ENCODE measurements around the gene PNKP. TPM values are rescaled to one million over a fixed set of nuclear protein-coding genes. Genes with fewer than 3 reads are reported as not detected.

Gene PNKP
- total RNA-seq, 1 experiment from 2014 or later = 130 TPM

GRCh38 chr19:49872245-49873128 lies 5.1 kb upstream of the PNKP start:
- BruUV-seq (replicated peaks) = no TSS peak

DNA sequence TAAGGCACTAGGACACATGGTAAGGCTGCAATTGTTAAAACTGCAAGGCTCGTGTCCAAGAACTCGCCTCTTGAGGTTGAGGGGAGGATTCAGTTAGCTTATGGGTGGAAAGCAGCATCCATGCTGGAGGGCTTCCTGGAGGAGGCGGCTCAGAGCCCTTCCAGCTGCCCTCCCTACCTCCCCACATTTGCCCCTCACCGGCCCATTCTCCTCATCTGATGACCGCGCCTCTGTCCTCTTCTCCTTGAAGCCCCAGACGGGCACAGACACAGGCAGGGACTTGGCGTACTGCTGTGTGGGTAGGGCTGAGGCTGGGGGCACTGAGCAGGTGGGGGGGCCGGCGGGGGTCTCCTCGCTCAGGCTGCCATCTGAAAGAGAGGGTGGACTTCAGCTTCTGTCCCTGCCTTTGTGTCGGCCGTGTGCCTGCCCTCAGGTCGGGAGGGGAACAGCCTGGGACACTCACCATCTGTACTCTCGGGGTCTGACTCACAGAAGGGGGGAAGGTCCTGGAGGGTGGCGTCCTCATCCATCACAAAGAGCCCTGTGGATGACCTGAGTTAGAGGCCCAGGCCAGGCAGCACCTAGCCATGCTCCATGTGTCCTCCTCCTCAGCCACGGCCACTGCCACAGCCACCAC lies 4.1 kb upstream of the PNKP start:
- POLR2A ChIA-PET (ENCODE audit: low non-redundant PET) = no interaction called here
- no TSS peak for BruUV-seq (replicated peaks)
- Histone ChIP-seq H3K36me3 (ENCODE audit: insufficient read depth, low read length, poor library complexity, severe bottlenecking) (peaks cover 7% of the 10 kb centered on the region), H3K9me3 (ENCODE audit: low read depth, low read length, poor library complexity, severe bottlenecking) (no peaks in the 10 kb centered on the region), H3K4me1 (ENCODE audit: insufficient read depth, low read length, poor library complexity, severe bottlenecking) (peaks cover 24% of the 10 kb centered on the region), H3K27me3 (replicated peaks; ENCODE audit: insufficient read depth, low read depth, low read length, poor library complexity) (no peaks in the 10 kb centered on the region), H3K4me3 (ENCODE audit: low read depth, low read length, poor library complexity, severe bottlenecking) (no peak overlapping the region), H3K27ac (ENCODE audit: low read depth, low read length, poor library complexity, severe bottlenecking) (no peak overlapping the region)
- CTCF ChIA-PET = interaction anchor here (0.6 kb wide), 1 partner anchor 13 kb away, joined by 6 read pairs; no protein-coding TSS in a partner anchor
- intact Hi-C loops (cut with micrococcal nuclease; ENCODE audit: unreplicated experiment) = loop anchor here (10.0 kb wide), 1 partner anchor 377 kb away; the partner anchor contains the start of gene RPS11
- DNase-seq (ENCODE audit: low spot score) = no peak
- TF ChIP-seq, protein P1, sequence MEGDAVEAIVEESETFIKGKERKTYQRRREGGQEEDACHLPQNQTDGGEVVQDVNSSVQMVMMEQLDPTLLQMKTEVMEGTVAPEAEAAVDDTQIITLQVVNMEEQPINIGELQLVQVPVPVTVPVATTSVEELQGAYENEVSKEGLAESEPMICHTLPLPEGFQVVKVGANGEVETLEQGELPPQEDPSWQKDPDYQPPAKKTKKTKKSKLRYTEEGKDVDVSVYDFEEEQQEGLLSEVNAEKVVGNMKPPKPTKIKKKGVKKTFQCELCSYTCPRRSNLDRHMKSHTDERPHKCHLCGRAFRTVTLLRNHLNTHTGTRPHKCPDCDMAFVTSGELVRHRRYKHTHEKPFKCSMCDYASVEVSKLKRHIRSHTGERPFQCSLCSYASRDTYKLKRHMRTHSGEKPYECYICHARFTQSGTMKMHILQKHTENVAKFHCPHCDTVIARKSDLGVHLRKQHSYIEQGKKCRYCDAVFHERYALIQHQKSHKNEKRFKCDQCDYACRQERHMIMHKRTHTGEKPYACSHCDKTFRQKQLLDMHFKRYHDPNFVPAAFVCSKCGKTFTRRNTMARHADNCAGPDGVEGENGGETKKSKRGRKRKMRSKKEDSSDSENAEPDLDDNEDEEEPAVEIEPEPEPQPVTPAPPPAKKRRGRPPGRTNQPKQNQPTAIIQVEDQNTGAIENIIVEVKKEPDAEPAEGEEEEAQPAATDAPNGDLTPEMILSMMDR (conservative IDR thresholded peaks at IDR 0.05; ENCODE audit: low read depth, low read length) = no peak
- no peak for TF ChIP-seq EZH2 (IDR thresholded peaks at IDR 0.05; ENCODE audit: borderline replicate concordance, low read depth, low read length, poor library complexity, severe bottlenecking)

More at GRCh38 chr19:49872245-49873128, 5.1 kb upstream of the PNKP start:
- Histone ChIP-seq H3K4me3 (ENCODE audit: low read depth, low read length, poor library complexity, severe bottlenecking) (no peak overlapping the region), H3K36me3 (ENCODE audit: insufficient read depth, low read length, poor library complexity, severe bottlenecking) (peaks cover 7% of the 10 kb centered on the region), H3K27me3 (replicated peaks; ENCODE audit: insufficient read depth, low read depth, low read length, poor library complexity) (no peaks in the 10 kb centered on the region), H3K4me1 (ENCODE audit: insufficient read depth, low read length, poor library complexity, severe bottlenecking) (peaks cover 21% of the 10 kb centered on the region), H3K9me3 (ENCODE audit: low read depth, low read length, poor library complexity, severe bottlenecking) (no peaks in the 10 kb centered on the region), H3K27ac (ENCODE audit: low read depth, low read length, poor library complexity, severe bottlenecking) (no peak overlapping the region)
- no peak for DNase-seq (ENCODE audit: low spot score)
- POLR2A ChIA-PET (ENCODE audit: low non-redundant PET) = no interaction called here
- intact Hi-C loops (cut with micrococcal nuclease; ENCODE audit: unreplicated experiment) = loop anchor here (10.0 kb wide), 1 partner anchor 378 kb away; the partner anchor contains the start of gene RPS11
- CTCF ChIA-PET = no interaction called here
- TF ChIP-seq EZH2 (IDR thresholded peaks at IDR 0.05; ENCODE audit: borderline replicate concordance, low read depth, low read length, poor library complexity, severe bottlenecking) = no peak

- ChIA-PET CTCF (no interaction called here), POLR2A (ENCODE audit: low non-redundant PET) (no interaction called here)
- DNase-seq (ENCODE audit: low spot score) = no peak
- H3K27me3 ChIP-seq (replicated peaks; ENCODE audit: insufficient read depth, low read depth, low read length, poor library complexity) = no peaks in the 10 kb centered on the region
- peak overlapping the region; percentile 52 for H3K4me3 ChIP-seq (ENCODE audit: low read depth, low read length, poor library complexity, severe bottlenecking)
- intact Hi-C loops (cut with micrococcal nuclease; ENCODE audit: unreplicated experiment) = loop anchor here (10.0 kb wide), 1 partner anchor 376 kb away; the partner anchor contains the start of gene RPS11
- TF ChIP-seq, protein P1 (conservative IDR thresholded peaks at IDR 0.05; ENCODE audit: low read depth, low read length) = no peak
- no peak for TF ChIP-seq EZH2 (IDR thresholded peaks at IDR 0.05; ENCODE audit: borderline replicate concordance, low read depth, low read length, poor library complexity, severe bottlenecking)
- H3K9me3 ChIP-seq (ENCODE audit: low read depth, low read length, poor library complexity, severe bottlenecking) = no peaks in the 10 kb centered on the region
- H3K4me1 ChIP-seq (ENCODE audit: insufficient read depth, low read length, poor library complexity, severe bottlenecking) = peaks cover 32% of the 10 kb centered on the region
- H3K36me3 ChIP-seq (ENCODE audit: insufficient read depth, low read length, poor library complexity, severe bottlenecking) = peaks cover 7% of the 10 kb centered on the region
- BruUV-seq (replicated peaks) = no TSS peak
- H3K27ac ChIP-seq (ENCODE audit: low read depth, low read length, poor library complexity, severe bottlenecking) = peak overlapping the region; percentile 79
Observed at GRCh38 chr19:49870309-49870901, 3.0 kb upstream of the PNKP start.
